Rectal smooth muscle tissue (tissue), 1 donor: ENCODE results near the gene DTX4.

ENCODE experiments used
- H3K27ac ChIP-seq: one replicate; pipeline ENCODE4 v1.7.0; 2013; ENCODE audit warnings: low read depth, low read length, inconsistent platforms
- H3K27me3 ChIP-seq: one replicate; pipeline ENCODE4 v1.7.0; 2013; ENCODE audit warnings: low read length; ENCODE audit not compliant: control insufficient read depth, insufficient read depth
- H3K36me3 ChIP-seq: one replicate; pipeline ENCODE4 v1.7.0; 2013; ENCODE audit warnings: low read length; ENCODE audit not compliant: control insufficient read depth, insufficient read depth
- H3K4me1 ChIP-seq: one replicate; pipeline ENCODE4 v1.7.0; 2013; ENCODE audit warnings: low read length; ENCODE audit not compliant: control insufficient read depth, insufficient read depth
- H3K4me3 ChIP-seq: one replicate; pipeline ENCODE4 v1.7.0; 2013; ENCODE audit warnings: low read length
- H3K9ac ChIP-seq: one replicate; pipeline ENCODE4 v1.7.0; 2013; ENCODE audit warnings: low read length

The DTX4 gene

GRCh38 chr11:59187587-59187986 lies 15.7 kb downstream of the DTX4 start:
- no peak overlapping the region for H3K4me3 ChIP-seq
- H3K27ac ChIP-seq, result no peak overlapping the region
- H3K36me3 ChIP-seq, result peaks cover 11% of the 10 kb centered on the region
- no peaks in the 10 kb centered on the region for H3K4me1 ChIP-seq
- no peaks in the 10 kb centered on the region for H3K27me3 ChIP-seq
- no peak overlapping the region for H3K9ac ChIP-seq

- H3K36me3 ChIP-seq, result peaks cover 17% of the 10 kb centered on the region
Measured at GRCh38 chr11:59188954-59189353, 17.0 kb downstream of the DTX4 start.

GRCh38 chr11:59189986-59190385 lies 18.1 kb downstream of the DTX4 start:
- Histone ChIP-seq H3K4me3 (no peak overlapping the region), H3K27ac (no peak overlapping the region), H3K4me1 (no peaks in the 10 kb centered on the region), H3K36me3 (peaks cover 18% of the 10 kb centered on the region), H3K27me3 (no peaks in the 10 kb centered on the region), H3K9ac (no peak overlapping the region)

More at GRCh38 chr11:59188954-59189353, 17.0 kb downstream of the DTX4 start:
- Histone ChIP-seq H3K4me1 (no peaks in the 10 kb centered on the region), H3K27me3 (no peaks in the 10 kb centered on the region), H3K27ac (no peak overlapping the region), H3K9ac (no peak overlapping the region), H3K4me3 (no peak overlapping the region)

- peaks cover 18% of the 10 kb centered on the region for H3K36me3 ChIP-seq
- no peak overlapping the region for H3K9ac ChIP-seq
- H3K4me3 ChIP-seq, result no peak overlapping the region
- no peak overlapping the region for H3K27ac ChIP-seq
- no peaks in the 10 kb centered on the region for H3K27me3 ChIP-seq
- H3K4me1 ChIP-seq, result no peaks in the 10 kb centered on the region
Measured at GRCh38 chr11:59191095-59191494, 19.2 kb downstream of the DTX4 start.

DNA sequence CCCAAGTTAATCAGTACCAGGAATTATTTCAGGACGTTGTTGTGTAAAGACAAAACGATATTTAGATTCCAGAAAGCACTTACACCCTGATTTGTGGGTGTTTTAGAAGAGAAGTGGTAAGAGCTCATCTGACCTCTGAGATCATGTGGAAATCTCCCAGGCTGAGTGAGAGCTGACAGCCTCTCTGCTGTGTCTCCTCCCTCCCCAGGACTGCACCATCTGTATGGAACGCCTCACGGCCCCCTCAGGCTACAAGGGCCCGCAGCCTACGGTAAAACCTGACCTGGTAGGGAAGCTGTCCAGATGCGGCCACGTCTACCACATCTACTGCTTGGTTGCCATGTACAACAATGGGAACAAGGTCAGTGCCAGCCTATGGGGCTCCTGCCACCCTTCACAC lies 20.0 kb downstream of the DTX4 start:
- no peak overlapping the region for H3K9ac ChIP-seq
- H3K4me1 ChIP-seq, result no peaks in the 10 kb centered on the region
- H3K27ac ChIP-seq, result no peak overlapping the region
- peaks cover 24% of the 10 kb centered on the region for H3K36me3 ChIP-seq
- H3K4me3 ChIP-seq, result no peak overlapping the region
- H3K27me3 ChIP-seq, result no peaks in the 10 kb centered on the region

DNA sequence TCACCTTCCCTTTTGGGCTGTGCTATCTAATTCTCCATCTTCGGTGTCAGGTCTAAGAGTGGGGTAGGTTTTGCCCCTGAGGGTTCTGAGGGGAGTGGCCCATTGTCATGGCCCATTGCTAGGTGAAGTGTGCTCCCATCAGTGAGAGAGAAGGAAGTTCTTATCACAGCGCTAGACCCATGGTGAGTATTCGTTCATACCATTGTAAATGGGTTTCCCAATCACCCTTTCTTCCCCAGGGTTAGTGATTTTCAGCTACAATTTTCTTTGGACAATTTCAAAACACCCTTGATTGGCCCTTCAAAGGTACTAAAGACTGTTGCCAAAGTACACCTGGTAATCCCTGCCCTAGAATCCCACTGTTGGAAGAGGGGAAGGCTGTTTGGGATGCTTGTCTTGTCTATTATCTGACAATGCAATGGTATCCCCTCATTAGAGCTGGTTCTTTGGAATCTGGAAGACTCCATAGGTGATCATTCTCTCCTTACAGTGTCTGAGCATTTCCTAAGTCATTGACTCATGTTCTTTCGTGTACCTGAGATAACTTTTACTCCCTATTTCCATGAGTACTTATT lies 20.6 kb downstream of the DTX4 start:
- no peaks in the 10 kb centered on the region for H3K27me3 ChIP-seq
- H3K4me1 ChIP-seq, result no peaks in the 10 kb centered on the region
- no peak overlapping the region for H3K27ac ChIP-seq
- peaks cover 25% of the 10 kb centered on the region for H3K36me3 ChIP-seq
- H3K4me3 ChIP-seq, result no peak overlapping the region
- H3K9ac ChIP-seq, result no peak overlapping the region

DNA sequence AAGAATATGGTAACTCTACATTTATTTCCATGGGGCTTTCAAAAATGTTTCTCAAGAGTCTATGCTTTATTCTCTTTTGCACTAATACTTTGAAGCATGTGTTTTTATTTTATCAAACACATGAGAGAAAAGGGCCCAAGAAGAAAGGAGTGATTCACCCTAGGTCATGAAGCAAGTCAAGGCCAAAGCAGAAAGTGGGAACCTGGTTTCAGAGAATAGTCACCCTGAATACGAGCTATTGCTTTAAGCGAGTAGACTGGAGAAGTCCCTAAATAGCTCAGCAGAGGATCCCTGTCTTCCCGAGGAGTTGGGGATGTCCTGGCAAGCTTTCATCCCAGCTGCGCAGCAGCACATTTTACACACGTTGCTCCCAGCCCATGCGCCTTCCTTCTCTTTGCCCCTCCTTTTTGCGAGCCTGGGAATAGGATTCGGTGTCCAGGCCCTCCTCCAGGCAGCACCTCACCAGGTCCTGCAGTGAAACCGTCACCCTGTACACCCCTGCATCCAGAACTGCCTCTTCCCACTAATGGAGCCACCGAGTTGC lies 21.7 kb downstream of the DTX4 start:
- Histone ChIP-seq H3K27me3 (no peaks in the 10 kb centered on the region), H3K36me3 (peaks cover 25% of the 10 kb centered on the region), H3K4me1 (no peaks in the 10 kb centered on the region), H3K4me3 (no peak overlapping the region), H3K9ac (no peak overlapping the region), H3K27ac (no peak overlapping the region)

GRCh38 chr11:59195586-59195985 lies 23.7 kb downstream of the DTX4 start:
- Histone ChIP-seq H3K4me1 (no peaks in the 10 kb centered on the region), H3K27me3 (no peaks in the 10 kb centered on the region), H3K4me3 (no peak overlapping the region), H3K9ac (no peak overlapping the region), H3K27ac (no peak overlapping the region), H3K36me3 (peaks cover 19% of the 10 kb centered on the region)

GRCh38 chr11:59196777-59197176 lies 24.8 kb downstream of the DTX4 start:
- Histone ChIP-seq H3K27ac (no peak overlapping the region), H3K4me3 (no peak overlapping the region), H3K9ac (no peak overlapping the region), H3K27me3 (no peaks in the 10 kb centered on the region), H3K4me1 (no peaks in the 10 kb centered on the region), H3K36me3 (peaks cover 22% of the 10 kb centered on the region)

- Histone ChIP-seq H3K27ac (no peak overlapping the region), H3K36me3 (peaks cover 15% of the 10 kb centered on the region), H3K9ac (no peak overlapping the region)
Measured at GRCh38 chr11:59197991-59198390, 26.1 kb downstream of the DTX4 start.

GRCh38 chr11:59198726-59199125 lies 26.8 kb downstream of the DTX4 start:
- Histone ChIP-seq H3K4me3 (no peak overlapping the region), H3K36me3 (peaks cover 13% of the 10 kb centered on the region), H3K9ac (no peak overlapping the region), H3K4me1 (no peaks in the 10 kb centered on the region), H3K27ac (no peak overlapping the region), H3K27me3 (no peaks in the 10 kb centered on the region)

More at GRCh38 chr11:59197991-59198390, 26.1 kb downstream of the DTX4 start:
- H3K4me3 ChIP-seq, result no peak overlapping the region
- no peaks in the 10 kb centered on the region for H3K27me3 ChIP-seq
- no peaks in the 10 kb centered on the region for H3K4me1 ChIP-seq

GRCh38 chr11:59199546-59200422 lies 27.9 kb downstream of the DTX4 start:
- Histone ChIP-seq H3K4me3 (no peak overlapping the region), H3K9ac (no peak overlapping the region), H3K36me3 (peaks cover 15% of the 10 kb centered on the region), H3K4me1 (no peaks in the 10 kb centered on the region), H3K27me3 (no peaks in the 10 kb centered on the region), H3K27ac (no peak overlapping the region)

GRCh38 chr11:59200423-59200746 lies 28.5 kb downstream of the DTX4 start:
- Histone ChIP-seq H3K27me3 (no peaks in the 10 kb centered on the region), H3K4me1 (no peaks in the 10 kb centered on the region), H3K36me3 (peaks cover 17% of the 10 kb centered on the region), H3K27ac (no peak overlapping the region), H3K9ac (no peak overlapping the region), H3K4me3 (no peak overlapping the region)
